Uterus (tissue), 4 donors: ENCODE results near the gene SERPINE2. TPM values are rescaled to one million over a fixed set of nuclear protein-coding genes. Genes with fewer than 3 reads are reported as not detected.
A peak's percentile ranks its signal among the peaks of the same experiment; 100 is the strongest.

Experiments
- DNase-seq, 2 donors: peaks; one replicate each; pipeline ENCODE4 v3.0.0-alpha.2; 2019 to 2020
- H3K27ac ChIP-seq, 2 donors: fragments of 200-600 bp; sonication (generic); 1 replicate in 1 of 2; 2 replicates in 1 of 2; pipeline ENCODE4 v1.5.1; 2016 to 2018
- H3K27me3 ChIP-seq, 2 donors: fragments of 200-600 bp; sonication (generic); one replicate each; pipeline ENCODE4 v1.5.1; 2018 to 2019; ENCODE audit warnings: control low read depth in 1 of 2
- H3K36me3 ChIP-seq, 2 donors: fragments of 200-600 bp; sonication (generic); one replicate each; pipeline ENCODE4 v1.5.1; 2019; ENCODE audit warnings: control low read depth in 1 of 2
- H3K4me1 ChIP-seq, 2 donors: fragments of 200-600 bp; sonication (generic); one replicate each; pipeline ENCODE4 v1.5.1; 2018 to 2019; ENCODE audit warnings: control low read depth in 1 of 2
- H3K4me3 ChIP-seq, 2 donors: fragments of 200-600 bp; sonication (generic); 1 replicate in 1 of 2; 2 replicates in 1 of 2; pipeline ENCODE4 v1.5.1; 2018 to 2019; ENCODE audit warnings: mild to moderate bottlenecking in 1 of 2
- H3K9me3 ChIP-seq, 2 donors: fragments of 200-600 bp; sonication (generic); one replicate each; pipeline ENCODE4 v1.5.1; 2019; ENCODE audit warnings: control low read depth in 1 of 2
- POLR2A ChIP-seq, 2 donors: fragments of 450-650 bp; IDR thresholded peaks; one replicate each; pipeline ENCODE4 v1.6.1; 2016; ENCODE audit warnings: antibody characterized with exemption in 2 of 2, mild to moderate bottlenecking in 1 of 2, moderate library complexity in 1 of 2
- intact Hi-C: fragments of 100-400 bp; cut with DNase I; formaldehyde crosslinking; loops from one replicate; pipeline ENCODE4 v1.15.1; 2023; ENCODE audit warnings: low total_unique reads
- total RNA-seq, 4 donors: library from RNA; depleted of rRNA in 3 of 4; stranded (reverse); fragments of >200 nt in 3 of 4; gene quantifications; one replicate each; pipeline versions ENCODE4 v1.1.0 to v1.2.4, GENCODE V29; 2014 to 2023
- TF ChIP-seq, protein P1 (sequence below), 4 experiments: fragments of 200-600 bp in 2 of 4; fragments of 450-650 bp in 2 of 4; sonication (generic) in 2 of 4; IDR thresholded peaks; one replicate each; pipeline ENCODE4 v1.5.1; 2016 to 2019; ENCODE audit warnings: antibody characterized with exemption in 4 of 4, mild to moderate bottlenecking in 2 of 4, moderate library complexity in 1 of 4
- donor health status: DM: yes; HTN: yes; CAD: no.

SERPINE2 gene, protein sequence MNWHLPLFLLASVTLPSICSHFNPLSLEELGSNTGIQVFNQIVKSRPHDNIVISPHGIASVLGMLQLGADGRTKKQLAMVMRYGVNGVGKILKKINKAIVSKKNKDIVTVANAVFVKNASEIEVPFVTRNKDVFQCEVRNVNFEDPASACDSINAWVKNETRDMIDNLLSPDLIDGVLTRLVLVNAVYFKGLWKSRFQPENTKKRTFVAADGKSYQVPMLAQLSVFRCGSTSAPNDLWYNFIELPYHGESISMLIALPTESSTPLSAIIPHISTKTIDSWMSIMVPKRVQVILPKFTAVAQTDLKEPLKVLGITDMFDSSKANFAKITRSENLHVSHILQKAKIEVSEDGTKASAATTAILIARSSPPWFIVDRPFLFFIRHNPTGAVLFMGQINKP
- total RNA-seq: 10 to 100 TPM in 1 of 4 donors, 1 to 10 TPM in 2, under 1 TPM in 1; 0.26 to 62.1 (median 6.7) TPM

DNA sequence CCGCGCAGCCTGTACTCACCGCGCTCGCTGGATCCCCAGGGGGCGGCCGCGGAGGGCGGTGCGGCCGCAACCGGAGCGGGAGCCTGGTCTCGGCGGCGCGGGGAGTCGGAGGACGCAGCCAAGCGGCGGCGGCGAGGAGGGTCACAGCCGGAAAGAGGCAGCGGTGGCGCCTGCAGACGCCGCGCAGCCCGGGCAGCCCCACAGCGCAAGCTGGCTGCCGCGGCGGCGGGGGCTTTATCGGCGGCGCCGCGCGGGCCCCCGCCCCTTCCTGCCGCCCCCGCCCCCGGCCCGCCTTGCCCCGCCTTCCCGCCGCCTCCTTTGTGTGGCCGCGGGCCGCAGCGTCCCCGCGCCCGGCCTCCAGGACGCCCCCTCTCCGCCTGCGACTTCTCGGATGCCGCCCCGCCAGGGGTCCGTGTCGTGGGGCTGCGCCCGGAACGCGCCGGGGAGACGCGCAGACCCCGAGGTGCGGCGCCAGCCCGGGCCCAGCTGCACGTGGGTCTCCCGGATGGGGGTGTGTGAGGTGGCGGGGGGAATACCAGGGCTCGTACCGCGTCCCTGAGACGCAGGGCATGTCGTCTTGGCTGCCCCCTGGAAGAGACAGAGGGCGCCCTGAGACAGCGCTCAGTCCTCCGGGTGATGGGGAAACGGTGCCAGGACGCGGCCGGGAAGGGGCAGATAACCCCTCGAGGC, at the start of gene SERPINE2:
Gene SERPINE2, minus strand, starts transcription at position 207 of the 690 bp plus-strand sequence. CDS start 37,386 bp downstream, outside the sequence.
- TF ChIP-seq, protein P1, sequence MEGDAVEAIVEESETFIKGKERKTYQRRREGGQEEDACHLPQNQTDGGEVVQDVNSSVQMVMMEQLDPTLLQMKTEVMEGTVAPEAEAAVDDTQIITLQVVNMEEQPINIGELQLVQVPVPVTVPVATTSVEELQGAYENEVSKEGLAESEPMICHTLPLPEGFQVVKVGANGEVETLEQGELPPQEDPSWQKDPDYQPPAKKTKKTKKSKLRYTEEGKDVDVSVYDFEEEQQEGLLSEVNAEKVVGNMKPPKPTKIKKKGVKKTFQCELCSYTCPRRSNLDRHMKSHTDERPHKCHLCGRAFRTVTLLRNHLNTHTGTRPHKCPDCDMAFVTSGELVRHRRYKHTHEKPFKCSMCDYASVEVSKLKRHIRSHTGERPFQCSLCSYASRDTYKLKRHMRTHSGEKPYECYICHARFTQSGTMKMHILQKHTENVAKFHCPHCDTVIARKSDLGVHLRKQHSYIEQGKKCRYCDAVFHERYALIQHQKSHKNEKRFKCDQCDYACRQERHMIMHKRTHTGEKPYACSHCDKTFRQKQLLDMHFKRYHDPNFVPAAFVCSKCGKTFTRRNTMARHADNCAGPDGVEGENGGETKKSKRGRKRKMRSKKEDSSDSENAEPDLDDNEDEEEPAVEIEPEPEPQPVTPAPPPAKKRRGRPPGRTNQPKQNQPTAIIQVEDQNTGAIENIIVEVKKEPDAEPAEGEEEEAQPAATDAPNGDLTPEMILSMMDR (IDR thresholded peaks at IDR 0.05): peak in 3 of 4 experiments; percentile 13 to 30 (median 13)
- peak in 1 of 2 donors; percentile 20 for TF ChIP-seq POLR2A (IDR thresholded peaks at IDR 0.05)
- Histone ChIP-seq H3K4me3 (peak within 1 kb of the TSS; percentile 12 to 59), H3K4me1 (no peaks in the 10 kb centered on the region), H3K27ac (peak within 1 kb of the TSS; percentile 10 to 36), H3K36me3 (no peaks in the 10 kb centered on the region), H3K27me3 (peaks cover 0 to 8% of the 10 kb centered on the region in 2 donors), H3K9me3 (no peaks in the 10 kb centered on the region)
- intact Hi-C loops: no loop called here
- DNase-seq: peak; percentile 18 to 36

DNA sequence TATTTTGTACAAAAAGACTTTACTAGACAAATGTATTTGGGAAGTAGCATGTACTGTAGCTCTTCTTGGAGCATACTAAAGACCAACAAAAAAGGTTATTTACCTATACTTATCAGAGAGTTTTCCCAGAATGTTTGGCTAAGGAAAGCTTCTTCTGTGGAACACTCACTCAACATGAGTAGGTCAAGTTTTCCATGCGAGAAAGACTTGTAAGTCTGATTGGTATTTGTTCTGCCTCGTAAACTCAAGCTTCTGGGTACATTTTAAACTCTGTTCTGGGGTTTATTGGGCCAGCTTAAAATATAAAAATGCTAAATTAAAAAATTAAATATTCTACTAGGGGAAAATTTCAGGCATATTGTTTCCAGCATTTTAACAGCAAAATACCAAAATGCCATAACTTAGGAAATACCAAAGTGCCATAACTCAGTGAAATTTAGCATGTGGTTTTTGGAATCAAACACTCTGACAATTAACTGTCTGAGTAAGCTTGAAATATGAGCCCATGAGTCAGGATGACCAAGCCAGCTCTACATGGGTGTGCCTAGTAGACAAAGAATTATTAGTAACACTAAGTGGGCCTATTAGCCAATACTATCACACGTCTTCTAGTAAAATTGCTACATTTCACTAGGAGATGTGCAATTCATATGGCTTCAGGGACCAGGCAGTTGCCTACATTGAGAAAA, 47.3 kb upstream of the SERPINE2 start:
- no peak for DNase-seq
- Histone ChIP-seq H3K36me3 (no peaks in the 10 kb centered on the region), H3K4me3 (no peak overlapping the region), H3K9me3 (no peaks in the 10 kb centered on the region), H3K27me3 (no peaks in the 10 kb centered on the region), H3K4me1 (peaks cover 0 to 3% of the 10 kb centered on the region in 2 donors), H3K27ac (no peak overlapping the region)
- intact Hi-C loops: no loop called here
- TF ChIP-seq POLR2A (IDR thresholded peaks at IDR 0.05): no peak
- TF ChIP-seq, protein P1 (IDR thresholded peaks at IDR 0.05): no peak

DNA sequence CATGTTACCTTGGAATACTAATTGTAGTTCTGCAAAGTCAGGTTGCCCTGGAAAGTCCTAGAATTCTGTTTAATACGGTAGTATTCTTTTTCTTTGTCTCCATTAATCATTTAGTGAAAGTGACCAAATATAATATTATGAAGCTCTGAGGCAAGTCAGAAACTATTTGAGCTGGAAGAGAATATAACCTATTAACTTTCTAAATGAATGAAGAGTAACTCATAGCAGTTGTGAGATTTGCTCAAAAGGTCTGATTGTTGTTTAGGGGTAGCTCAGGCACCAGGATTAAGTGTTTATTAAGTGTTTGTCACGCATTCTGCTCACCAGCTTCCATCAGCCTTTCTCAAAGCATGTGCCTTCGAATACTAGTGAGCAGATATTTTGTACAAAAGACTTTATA, 46.7 kb upstream of the SERPINE2 start:
- peaks cover 0 to 3% of the 10 kb centered on the region in 2 donors for H3K4me1 ChIP-seq
- H3K27me3 ChIP-seq: no peaks in the 10 kb centered on the region
- no peaks in the 10 kb centered on the region for H3K9me3 ChIP-seq
- H3K27ac ChIP-seq: peak overlapping the region in 1 of 2 donors; percentile 13
- H3K36me3 ChIP-seq: no peaks in the 10 kb centered on the region
- intact Hi-C loops: no loop called here
- DNase-seq: no peak
- H3K4me3 ChIP-seq: no peak overlapping the region
- TF ChIP-seq POLR2A (IDR thresholded peaks at IDR 0.05): no peak
- TF ChIP-seq, protein P1 (IDR thresholded peaks at IDR 0.05): no peak

DNA sequence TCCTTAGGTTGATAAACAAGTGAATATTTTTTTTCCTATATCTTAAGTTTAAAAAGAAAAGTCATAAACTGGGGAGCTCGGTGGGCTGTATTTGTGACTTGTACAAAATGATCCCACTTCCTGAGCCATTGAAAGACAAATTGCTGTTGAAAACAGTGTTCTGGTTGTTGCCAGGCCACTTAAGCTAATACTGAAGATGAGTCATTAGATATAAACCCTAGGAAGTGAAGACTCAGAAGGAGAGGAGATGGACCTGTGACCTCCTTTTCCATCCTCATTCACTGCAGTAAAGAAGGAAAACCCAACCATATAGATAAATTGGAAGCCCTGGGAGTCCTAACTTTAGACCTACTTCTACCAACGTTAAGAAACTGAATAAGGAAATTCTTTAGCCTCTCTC, 46.2 kb upstream of the SERPINE2 start:
- TF ChIP-seq, protein P1 (IDR thresholded peaks at IDR 0.05): no peak
- TF ChIP-seq POLR2A (IDR thresholded peaks at IDR 0.05): no peak
- no peak overlapping the region for H3K4me3 ChIP-seq
- no peaks in the 10 kb centered on the region for H3K9me3 ChIP-seq
- DNase-seq: no peak
- no peaks in the 10 kb centered on the region for H3K27me3 ChIP-seq
- peak overlapping the region in 1 of 2 donors; percentile 13 for H3K27ac ChIP-seq
- peaks cover 0 to 3% of the 10 kb centered on the region in 2 donors for H3K4me1 ChIP-seq
- intact Hi-C loops: no loop called here
- H3K36me3 ChIP-seq: no peaks in the 10 kb centered on the region
